ENCODE results near the gene PPP1R13B.

PPP1R13B gene

GRCh38 chr14:103738166-103738565 lies 109.2 kb downstream of the PPP1R13B start:
- H3K36me3 ChIP-seq (ENCODE audit: insufficient read depth, low read length), result peaks cover 19% of the 10 kb centered on the region; the same call in 1 of the 2 replicates

DNA sequence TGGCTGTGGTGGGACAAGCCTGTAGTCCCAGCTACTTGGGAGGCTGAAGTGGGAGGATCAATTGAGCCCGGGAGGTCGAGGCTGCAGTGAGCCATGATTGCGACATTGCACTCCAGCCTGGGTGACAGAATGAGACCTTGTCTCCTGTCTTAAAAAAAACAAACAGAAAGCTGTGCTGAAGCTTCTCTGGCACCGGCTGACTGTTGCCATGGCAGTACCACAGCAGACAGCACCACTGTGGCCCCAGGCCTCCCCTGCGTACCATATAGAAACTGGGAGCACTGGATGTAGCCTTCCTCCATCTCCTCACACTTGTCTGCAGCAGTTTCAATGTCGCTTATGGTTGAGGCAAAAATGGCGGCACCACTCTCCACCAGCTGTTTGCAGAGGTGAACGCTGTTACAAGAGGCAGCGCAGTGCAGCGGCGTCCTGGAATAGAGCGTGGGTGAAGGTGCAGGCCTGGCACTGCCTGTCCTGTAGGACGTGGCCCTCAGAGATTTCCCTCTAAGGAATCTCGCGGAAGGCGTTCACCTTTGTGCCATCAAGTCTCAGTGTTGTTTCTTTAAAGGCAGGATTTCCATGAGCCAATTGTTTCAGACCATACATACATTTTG lies 109.8 kb downstream of the PPP1R13B start:
- TF ChIP-seq POLR2AphosphoS5 (IDR thresholded peaks at IDR 0.05; ENCODE audit: borderline replicate concordance, low read depth, low read length), result no peak
- TF ChIP-seq EZH2 (IDR thresholded peaks at IDR 0.05), result no peak
- TF ChIP-seq FOXP2 (optimal IDR thresholded peaks at IDR 0.05; ENCODE audit: control extremely low read depth, extremely low read length, insufficient read depth), result no peak
- no peak for DNase-seq (ENCODE audit: low read depth, low spot score)
- Histone ChIP-seq H3K9me3 (ENCODE audit: low read depth, low read length) (no peaks in the 10 kb centered on the region), H3K9ac (ENCODE audit: insufficient read length) (no peak overlapping the region), H3K36me3 (ENCODE audit: insufficient read depth, low read length) (peaks cover 24% of the 10 kb centered on the region; the same call in 1 of the 2 replicates), H3K27ac (no peak overlapping the region), H3K4me3 (no peak overlapping the region)

More at GRCh38 chr14:103738166-103738565, 109.2 kb downstream of the PPP1R13B start:
- no peak for TF ChIP-seq FOXP2 (optimal IDR thresholded peaks at IDR 0.05; ENCODE audit: control extremely low read depth, extremely low read length, insufficient read depth)
- TF ChIP-seq EZH2 (IDR thresholded peaks at IDR 0.05), result no peak
- TF ChIP-seq POLR2AphosphoS5 (IDR thresholded peaks at IDR 0.05; ENCODE audit: borderline replicate concordance, low read depth, low read length), result no peak
- Histone ChIP-seq H3K9ac (ENCODE audit: insufficient read length) (no peak overlapping the region), H3K9me3 (ENCODE audit: low read depth, low read length) (no peaks in the 10 kb centered on the region), H3K27ac (no peak overlapping the region), H3K4me3 (no peak overlapping the region)
- no peak for DNase-seq (ENCODE audit: low read depth, low spot score)

- Histone ChIP-seq H3K36me3 (ENCODE audit: insufficient read depth, low read length) (peaks cover 22% of the 10 kb centered on the region; the same call in 1 of the 2 replicates), H3K4me3 (no peak overlapping the region), H3K9me3 (ENCODE audit: low read depth, low read length) (no peaks in the 10 kb centered on the region), H3K27ac (0 out of 2 replicates have a peak overlapping the region, but pooled peaks have one; percentile 72), H3K9ac (ENCODE audit: insufficient read length) (no peak overlapping the region)
- DNase-seq (ENCODE audit: low read depth, low spot score), result no peak
- TF ChIP-seq POLR2AphosphoS5 (IDR thresholded peaks at IDR 0.05; ENCODE audit: borderline replicate concordance, low read depth, low read length), result no peak
- no peak for TF ChIP-seq FOXP2 (optimal IDR thresholded peaks at IDR 0.05; ENCODE audit: control extremely low read depth, extremely low read length, insufficient read depth)
- TF ChIP-seq EZH2 (IDR thresholded peaks at IDR 0.05), result no peak
Measured at GRCh38 chr14:103736546-103737431, 110.6 kb downstream of the PPP1R13B start.

DNA sequence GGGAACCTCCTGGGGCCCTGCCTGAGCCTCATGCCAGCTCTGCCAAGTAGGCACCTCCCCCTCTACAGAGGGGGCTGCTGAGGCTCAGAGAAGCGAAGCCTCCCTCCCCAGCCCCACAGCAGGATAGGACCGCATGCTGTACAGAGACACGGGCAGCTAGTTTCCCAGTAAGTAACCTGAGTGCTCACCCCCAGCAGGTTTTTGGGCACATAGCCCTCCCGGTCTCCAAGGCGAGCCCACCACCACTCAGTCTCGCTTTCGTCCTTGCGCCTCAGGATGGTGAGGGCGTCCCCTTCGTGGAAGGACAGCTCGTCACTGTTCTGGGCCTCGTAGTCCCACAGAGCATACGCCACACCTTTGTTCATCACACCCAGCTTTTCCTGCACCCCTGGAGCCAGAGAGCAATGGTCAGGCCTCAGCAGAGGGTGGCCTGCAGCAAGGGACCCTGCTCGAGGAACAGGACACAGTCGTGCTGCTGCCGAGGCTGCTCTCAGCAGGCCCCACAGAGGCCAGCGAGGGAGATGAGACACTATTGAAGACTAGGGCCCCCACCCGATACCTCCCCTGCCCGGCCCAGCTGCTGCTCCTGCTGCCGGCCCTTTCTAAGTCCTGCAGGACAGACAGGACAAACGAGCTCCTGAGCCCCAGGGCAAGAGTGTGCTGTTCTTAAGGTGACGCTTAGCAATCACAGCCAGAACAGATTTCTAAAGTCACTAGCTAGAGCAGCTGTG lies 111.4 kb downstream of the PPP1R13B start:
- DNase-seq (ENCODE audit: low read depth, low spot score), result no peak
- H3K27ac ChIP-seq, result peak overlapping the region; percentile 72; the same call in 1 of the 2 replicates
- peaks cover 26% of the 10 kb centered on the region; the same call in 1 of the 2 replicates for H3K36me3 ChIP-seq (ENCODE audit: insufficient read depth, low read length)
- no peak overlapping the region for H3K4me3 ChIP-seq
- no peak overlapping the region for H3K9ac ChIP-seq (ENCODE audit: insufficient read length)
- TF ChIP-seq FOXP2 (optimal IDR thresholded peaks at IDR 0.05; ENCODE audit: control extremely low read depth, extremely low read length, insufficient read depth), result no peak
- no peaks in the 10 kb centered on the region for H3K9me3 ChIP-seq (ENCODE audit: low read depth, low read length)

DNA sequence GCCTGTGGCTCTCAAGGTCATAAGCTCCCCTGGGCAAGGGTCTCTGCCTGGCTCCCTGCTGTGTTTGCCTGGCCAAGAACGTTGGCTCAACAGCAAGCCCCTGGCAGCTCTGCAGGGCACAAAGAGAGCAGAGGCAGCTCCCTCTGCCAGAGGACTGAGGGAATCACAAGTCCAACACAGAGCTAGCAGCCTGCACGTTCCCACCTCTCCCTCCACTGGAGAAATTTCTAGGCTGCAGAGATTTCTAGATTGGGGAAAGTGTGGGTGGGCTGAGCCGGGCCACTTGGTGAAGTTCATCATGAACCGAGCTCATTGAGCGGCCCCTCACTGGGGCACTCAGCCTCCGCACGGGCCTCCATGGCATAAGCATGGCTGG lies 111.9 kb downstream of the PPP1R13B start:
- Histone ChIP-seq H3K4me3 (no peak overlapping the region), H3K36me3 (ENCODE audit: insufficient read depth, low read length) (peaks cover 27% of the 10 kb centered on the region; the same call in 1 of the 2 replicates), H3K9ac (ENCODE audit: insufficient read length) (no peak overlapping the region), H3K9me3 (ENCODE audit: low read depth, low read length) (no peaks in the 10 kb centered on the region), H3K27ac (peak overlapping the region; percentile 72)
- no peak for DNase-seq (ENCODE audit: low read depth, low spot score)
- TF ChIP-seq POLR2AphosphoS5 (IDR thresholded peaks at IDR 0.05; ENCODE audit: borderline replicate concordance, low read depth, low read length), result no peak
- TF ChIP-seq EZH2 (IDR thresholded peaks at IDR 0.05), result no peak
- TF ChIP-seq FOXP2 (optimal IDR thresholded peaks at IDR 0.05; ENCODE audit: control extremely low read depth, extremely low read length, insufficient read depth), result no peak

- peaks cover 31% of the 10 kb centered on the region; the same call in 1 of the 2 replicates for H3K36me3 ChIP-seq (ENCODE audit: insufficient read depth, low read length)
- no peak for DNase-seq (ENCODE audit: low read depth, low spot score)
- no peak for TF ChIP-seq EZH2 (IDR thresholded peaks at IDR 0.05)
- TF ChIP-seq POLR2AphosphoS5 (IDR thresholded peaks at IDR 0.05; ENCODE audit: borderline replicate concordance, low read depth, low read length), result no peak
- no peak for TF ChIP-seq FOXP2 (optimal IDR thresholded peaks at IDR 0.05; ENCODE audit: control extremely low read depth, extremely low read length, insufficient read depth)
Measured at GRCh38 chr14:103735022-103735421, 112.4 kb downstream of the PPP1R13B start.

DNA sequence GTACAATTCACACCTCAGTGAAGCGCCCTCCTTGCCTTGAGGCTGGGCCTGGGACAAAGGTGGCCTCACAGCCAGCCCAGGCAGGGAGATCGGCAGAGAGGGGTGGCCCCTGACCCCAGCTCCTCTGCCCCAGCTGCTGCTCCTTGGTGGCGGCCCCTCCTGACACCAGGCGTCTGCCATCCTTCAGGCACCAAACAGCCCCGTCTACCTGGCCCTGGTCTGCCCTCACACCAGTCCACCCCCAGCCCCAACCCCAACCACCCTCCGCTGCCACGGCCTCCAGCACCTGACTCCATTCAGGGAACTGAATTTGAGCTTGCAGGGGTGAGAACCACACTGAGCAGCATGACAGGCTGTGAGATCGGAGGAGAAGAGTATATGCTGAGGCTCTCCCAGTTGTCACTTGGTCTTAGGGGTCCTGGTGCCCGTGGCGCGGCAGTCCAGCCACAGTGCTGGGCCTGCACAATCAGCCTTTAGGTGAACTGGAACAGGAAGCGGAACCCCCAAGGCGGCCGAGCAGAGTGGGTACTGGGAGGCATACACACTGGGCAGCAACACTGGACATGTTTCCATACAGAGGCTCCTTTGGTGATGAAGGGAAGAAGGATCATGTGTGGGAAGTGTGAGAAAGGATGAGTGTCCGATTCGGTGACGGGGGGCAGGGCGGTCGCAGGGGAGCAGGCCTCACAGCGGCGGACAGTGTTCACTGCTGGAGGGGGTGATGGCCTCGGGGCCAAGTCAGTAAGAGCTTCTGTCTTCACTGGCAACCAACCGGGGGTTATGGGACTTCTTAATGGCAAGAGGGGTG lies 113.1 kb downstream of the PPP1R13B start:
- peaks cover 38% of the 10 kb centered on the region for H3K36me3 ChIP-seq (ENCODE audit: insufficient read depth, low read length)
- no peak overlapping the region for H3K4me3 ChIP-seq
- no peak for DNase-seq (ENCODE audit: low read depth, low spot score)
- H3K27ac ChIP-seq, result peak overlapping the region; percentile 72; the same call in 1 of the 2 replicates
- H3K9me3 ChIP-seq (ENCODE audit: low read depth, low read length), result no peaks in the 10 kb centered on the region
- TF ChIP-seq POLR2AphosphoS5 (IDR thresholded peaks at IDR 0.05; ENCODE audit: borderline replicate concordance, low read depth, low read length) (no peak), FOXP2 (optimal IDR thresholded peaks at IDR 0.05; ENCODE audit: control extremely low read depth, extremely low read length, insufficient read depth) (no peak), EZH2 (IDR thresholded peaks at IDR 0.05) (no peak)
- no peak overlapping the region for H3K9ac ChIP-seq (ENCODE audit: insufficient read length)

More at GRCh38 chr14:103735022-103735421, 112.4 kb downstream of the PPP1R13B start:
- H3K4me3 ChIP-seq, result no peak overlapping the region
- H3K27ac ChIP-seq, result peak overlapping the region; percentile 72
- H3K9ac ChIP-seq (ENCODE audit: insufficient read length), result no peak overlapping the region
- H3K9me3 ChIP-seq (ENCODE audit: low read depth, low read length), result no peaks in the 10 kb centered on the region

All from SK-N-MC (cell line).